Embryonic facial prominence (tissue), 1 donor: ENCODE data around the gene XYLT1.
"Not testable (repeated sequence)": the region's sequence is repeated elsewhere in the genome, so short reads cannot be mapped to it uniquely, and the experiment has no call there.

Source experiments
- DNase-seq: peaks from one replicate; pipeline ENCODE4 v3.0.0-alpha.2; 2016; ENCODE audit errors: extremely low spot score

The XYLT1 gene

GRCh38 chr16:17309510-17309909, 161.2 kb downstream of the XYLT1 start:
- no peak for DNase-seq

GRCh38 chr16:17308186-17308585, 162.6 kb downstream of the XYLT1 start:
- DNase-seq = no peak

DNA sequence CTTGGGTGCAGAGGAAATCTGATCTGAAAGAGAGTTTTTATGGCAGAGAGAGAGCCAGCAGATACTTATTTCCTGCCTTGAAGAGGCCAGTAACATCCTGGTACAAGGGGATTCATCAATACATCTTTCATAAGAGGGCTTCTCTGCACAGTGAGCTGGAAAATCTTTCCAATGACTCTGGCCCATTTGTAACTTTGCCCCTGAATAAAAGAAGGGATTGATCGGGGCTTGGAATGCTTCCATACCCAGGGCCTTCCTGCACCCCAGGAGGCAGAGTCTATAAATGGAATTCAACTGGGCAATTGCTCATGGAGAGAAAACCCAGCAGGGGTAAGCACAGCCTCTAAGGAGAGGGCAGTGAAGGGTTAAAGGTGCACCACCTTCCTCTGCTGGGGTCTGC, 163.3 kb downstream of the XYLT1 start:
- no peak for DNase-seq

DNA sequence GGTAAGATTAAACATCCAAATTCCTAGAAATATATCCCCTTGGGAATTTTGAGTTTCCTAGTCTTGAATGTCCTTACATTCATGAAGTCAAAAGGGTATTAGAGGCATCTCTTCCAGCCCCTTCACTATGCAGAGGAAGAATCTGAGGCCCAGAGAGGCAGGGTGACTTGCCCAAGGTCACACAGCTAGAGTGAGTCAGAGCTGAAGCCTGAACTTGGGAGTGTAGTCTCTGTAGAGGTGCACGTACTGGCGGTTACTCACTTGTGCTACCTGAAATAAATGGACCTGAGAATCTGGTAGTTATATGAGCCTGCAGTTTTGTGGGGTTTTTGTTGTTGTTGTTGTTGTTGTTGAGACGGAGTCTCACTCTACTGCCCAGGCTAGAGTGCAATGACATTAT, 164.0 kb downstream of the XYLT1 start:
- no peak for DNase-seq

DNA sequence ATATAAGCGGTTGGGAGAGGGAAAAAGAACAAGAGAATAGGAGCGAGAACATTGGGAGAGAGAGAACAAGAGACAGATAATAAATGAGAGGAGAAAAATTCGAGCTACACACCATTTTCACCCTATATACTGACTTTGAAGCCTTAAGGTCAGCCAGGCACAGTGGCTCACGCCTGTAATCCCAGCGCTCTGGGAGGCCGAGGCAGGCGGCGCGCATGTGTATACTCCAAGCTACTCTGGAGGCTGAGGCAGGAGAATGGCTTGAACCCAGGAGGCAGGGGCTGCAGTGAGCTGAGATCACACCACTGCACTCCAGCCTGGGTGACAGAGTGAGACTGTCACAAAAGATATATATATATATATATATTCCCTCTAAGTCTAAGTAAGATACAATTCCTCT, 164.5 kb downstream of the XYLT1 start:
- DNase-seq = not testable (repeated sequence)

GRCh38 chr16:17305694-17306093, 165.1 kb downstream of the XYLT1 start:
- DNase-seq = no peak

- DNase-seq = no peak
These were observed 166.2 kb downstream of the XYLT1 start for GRCh38 chr16:17304491-17305119.

DNA sequence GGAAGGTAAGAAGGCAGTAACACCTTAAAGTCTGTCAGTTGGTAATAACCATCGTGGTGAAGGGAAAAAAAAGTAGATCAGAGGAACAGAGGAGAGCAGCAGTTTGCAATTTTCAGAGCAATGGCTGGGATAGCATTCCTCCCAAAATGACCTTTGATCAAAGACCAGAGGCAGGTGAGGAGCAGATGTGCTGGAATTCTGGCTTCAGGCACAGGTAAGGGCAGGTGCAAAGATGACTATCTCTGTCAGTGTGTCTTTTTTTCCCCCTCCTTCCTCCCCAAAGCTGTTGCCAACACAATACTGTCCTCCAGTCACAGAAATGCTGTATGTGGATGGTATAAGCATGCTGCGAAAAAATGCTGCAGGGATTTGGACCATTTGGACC, 166.7 kb downstream of the XYLT1 start:
- no peak for DNase-seq

- no peak for DNase-seq
These were observed 167.7 kb downstream of the XYLT1 start for GRCh38 chr16:17303101-17303500.

DNA sequence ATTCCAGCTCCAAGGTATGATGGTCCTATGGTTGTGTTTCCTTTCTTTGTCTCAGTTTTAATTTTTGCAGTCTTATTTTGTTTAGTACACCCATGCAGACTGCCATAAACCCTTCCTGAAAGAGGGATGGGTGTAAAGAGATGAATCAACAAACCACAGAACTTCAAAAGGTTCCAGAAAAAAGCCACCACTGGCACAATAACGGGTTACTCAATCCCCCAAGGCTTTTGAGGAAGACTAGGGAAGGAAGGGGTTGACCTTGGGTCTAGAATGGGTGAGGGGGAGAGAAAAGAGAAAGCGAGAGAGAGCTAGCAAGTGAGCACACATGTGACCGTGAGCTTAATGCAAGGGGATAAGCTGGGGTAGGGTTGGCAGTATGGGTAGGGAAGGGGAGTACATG, 168.1 kb downstream of the XYLT1 start:
- DNase-seq = no peak

GRCh38 chr16:17302214-17302613, 168.5 kb downstream of the XYLT1 start:
- DNase-seq = no peak

DNA sequence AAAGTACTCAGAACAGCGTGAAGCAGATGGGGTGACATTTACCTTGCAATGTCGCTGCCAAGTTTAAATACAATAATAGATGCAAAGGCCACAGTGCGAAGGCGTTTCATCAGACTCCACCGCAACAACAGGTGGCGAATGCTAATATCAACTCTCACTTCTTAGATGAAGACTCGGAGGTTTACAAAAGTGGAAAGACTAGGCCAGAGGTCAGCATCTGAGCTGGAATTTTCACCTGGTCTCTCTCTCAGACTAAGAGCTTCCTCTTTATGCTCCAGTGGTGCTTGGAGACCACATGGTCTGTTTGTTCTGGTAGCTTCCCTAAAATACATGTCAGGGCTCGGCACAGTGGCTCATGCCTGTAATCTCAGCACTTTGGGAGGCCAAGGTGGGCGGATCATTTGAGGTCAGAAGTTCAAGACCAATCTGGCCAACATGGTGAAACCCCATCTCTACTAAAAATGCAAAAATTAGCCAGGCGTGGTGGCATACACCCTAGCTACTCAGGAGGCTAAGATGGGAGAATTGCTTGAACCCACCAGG, 169.1 kb downstream of the XYLT1 start:
- no peak for DNase-seq

DNA sequence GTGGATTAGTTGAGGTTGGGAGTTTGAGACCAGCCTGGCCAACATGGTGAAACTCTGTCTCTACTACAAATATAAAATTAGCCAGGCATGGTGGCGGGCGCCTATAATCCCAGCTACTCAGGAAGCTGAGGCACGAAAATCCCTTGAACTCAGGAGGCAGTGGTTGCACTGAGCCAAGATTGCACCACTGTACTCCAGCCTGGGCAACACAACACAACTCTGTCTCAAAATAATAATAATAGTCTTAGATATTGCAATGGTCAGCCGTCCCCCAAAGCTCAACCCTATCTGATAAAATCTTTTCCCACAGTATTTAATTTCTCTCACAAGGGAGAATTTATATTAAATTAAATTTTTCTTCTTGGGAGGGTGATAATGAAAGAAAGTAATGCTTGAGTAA, 169.6 kb downstream of the XYLT1 start:
- DNase-seq = no peak

DNA sequence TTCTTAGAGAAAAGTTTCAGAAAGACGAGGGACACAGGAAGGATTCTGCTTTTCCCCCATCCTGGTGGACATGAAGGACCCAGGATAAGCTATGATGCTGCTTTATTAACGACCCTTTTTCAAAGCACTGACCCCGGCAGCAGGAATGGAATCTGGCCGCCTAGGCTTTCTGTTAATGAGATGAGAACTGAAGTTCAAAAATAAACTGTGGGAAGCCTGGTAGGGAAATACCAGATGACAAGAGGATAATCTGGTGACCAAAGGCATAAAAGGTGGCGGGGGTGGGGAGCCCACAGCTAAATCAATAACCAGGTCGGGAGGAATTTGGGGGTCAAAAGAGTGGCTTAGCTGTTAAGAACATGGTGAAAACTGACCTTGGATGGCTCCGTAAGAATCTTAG, 171.0 kb downstream of the XYLT1 start:
- no peak for DNase-seq

DNA sequence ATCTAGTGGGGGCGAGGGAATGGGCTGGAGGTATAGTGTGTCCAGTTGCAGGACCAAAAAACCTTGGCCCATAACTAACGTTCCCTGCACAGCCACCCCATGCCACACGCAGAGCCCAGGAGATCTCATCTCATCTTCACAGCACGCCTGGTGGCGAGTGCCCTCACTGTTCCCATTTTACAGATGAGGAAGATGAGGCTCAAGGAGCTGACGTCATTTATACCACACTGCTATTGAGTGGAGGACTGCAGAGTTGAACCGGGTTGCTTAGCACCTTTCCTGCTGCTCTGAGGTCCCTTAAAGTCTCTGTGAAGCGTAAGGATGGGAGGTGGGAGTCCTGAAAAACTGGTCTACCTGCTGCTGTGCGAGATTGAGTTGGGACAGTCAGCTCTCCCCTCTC, 172.5 kb downstream of the XYLT1 start:
- no peak for DNase-seq

DNA sequence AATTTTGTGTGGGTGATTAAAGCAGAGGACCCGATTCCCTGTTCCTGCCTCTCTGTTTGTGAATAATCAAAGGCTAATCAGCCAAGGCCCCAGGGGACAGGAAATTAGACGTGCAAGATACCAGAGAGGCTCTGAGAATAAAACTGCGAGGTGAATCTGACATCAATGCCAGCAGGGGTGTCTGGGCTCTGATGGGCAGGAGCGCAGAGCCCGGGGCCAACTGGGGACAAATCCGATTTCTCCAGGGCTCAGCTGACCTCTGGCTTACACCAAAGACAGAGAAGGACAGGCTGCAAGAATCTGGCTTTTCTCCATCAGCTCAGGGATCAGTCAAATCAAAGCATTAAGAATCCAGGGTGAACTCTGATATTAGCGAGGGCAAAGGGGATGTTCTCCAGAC, 174.3 kb downstream of the XYLT1 start:
- DNase-seq = no peak

DNA sequence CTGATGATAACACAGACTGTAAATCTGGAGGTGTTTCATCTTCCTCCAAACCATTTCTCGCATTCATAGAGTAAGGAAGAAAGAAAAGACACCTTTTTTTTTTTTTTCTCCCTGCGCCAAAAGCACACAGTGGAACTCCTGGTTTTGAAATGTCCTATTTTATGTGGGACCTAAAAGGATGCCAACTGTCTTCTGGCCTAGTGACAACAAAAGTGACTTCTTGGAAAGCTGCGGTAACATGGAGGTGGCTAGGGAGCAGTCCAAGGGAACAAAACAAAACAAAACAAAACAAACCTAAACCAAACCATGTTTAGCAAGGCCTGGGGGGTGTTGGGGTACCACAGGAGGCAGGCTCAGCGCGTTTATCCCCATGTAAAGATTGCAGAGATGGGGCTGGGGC, 174.8 kb downstream of the XYLT1 start:
- no peak for DNase-seq

DNA sequence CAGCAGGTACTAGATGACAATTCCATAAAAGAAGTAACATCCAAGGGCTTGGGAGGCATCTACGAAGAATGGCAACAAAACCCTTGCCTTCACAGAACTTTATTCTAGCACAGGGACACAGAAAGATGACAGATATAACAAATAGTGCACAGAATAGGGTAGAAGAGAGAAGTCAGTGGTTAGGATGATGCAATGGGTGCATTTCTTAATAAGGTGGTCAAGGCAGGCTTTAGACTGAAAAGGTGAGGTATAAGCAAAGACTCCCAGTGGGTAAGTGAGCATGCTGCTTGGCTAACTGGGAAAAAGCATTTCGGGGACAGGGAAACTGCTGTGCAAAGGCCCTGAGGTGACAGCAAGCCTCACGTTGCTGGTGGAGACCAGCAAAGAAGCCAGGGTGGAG, 175.9 kb downstream of the XYLT1 start:
- no peak for DNase-seq

DNA sequence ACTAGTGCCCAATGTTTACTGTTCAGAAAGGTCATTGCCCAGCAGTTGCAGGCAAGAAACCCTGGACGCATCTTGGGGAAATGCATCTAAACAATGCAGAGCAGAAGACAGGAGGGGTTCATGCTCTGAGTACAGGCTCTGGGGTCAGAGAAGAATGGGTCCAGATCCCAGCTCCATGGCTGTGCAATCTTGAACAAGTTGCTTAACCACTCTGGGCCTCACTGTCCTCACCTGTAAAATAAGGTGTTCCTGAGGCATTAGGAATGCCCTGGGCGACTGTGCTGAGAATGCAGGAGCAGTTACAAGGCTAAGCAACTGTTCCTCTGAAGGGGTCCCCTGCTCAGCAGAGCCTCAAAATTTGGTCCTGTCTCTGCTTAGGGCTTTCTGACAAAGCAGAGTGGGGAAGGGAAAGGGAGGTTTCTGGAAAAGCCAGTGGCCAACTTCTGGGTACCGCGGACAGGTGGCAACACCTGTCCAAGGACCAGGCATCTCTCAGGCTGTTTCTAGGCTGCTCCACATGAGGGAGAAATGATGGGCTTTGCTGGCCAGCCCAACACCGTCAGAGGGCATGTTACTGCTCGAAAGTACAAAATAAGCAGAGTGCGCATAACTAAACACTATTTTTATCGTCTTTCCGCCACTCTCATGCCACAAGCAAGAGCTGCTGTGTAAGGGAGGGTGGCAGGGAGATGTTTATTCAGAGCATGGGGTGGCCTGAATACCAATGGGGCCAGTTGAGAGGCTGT, 176.8 kb downstream of the XYLT1 start:
- no peak for DNase-seq

DNA sequence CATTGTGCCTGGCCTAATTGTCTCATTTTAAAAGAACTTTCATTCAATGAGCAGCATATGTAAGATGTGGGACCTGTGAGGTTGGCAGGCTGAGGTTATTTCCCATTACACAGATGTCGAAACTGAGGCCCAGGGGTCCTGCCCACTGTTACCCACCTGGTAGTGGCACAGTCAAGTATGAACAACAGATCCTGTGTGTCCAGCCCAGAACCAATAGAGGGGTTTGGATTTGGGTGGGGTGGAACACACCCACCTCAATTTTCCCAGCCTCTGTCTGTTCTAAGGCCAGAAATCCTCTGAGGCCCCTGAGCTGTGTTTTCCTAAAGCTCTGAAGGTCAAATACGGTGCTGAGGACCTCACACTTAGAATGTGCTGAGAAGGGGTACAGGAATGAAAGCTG, 179.5 kb downstream of the XYLT1 start:
- DNase-seq = no peak

- DNase-seq = no peak
These were observed 180.8 kb downstream of the XYLT1 start for GRCh38 chr16:17289674-17290635.

GRCh38 chr16:17289050-17289449, 181.7 kb downstream of the XYLT1 start:
- no peak for DNase-seq
